GM13976 (cell line): ENCODE data around the gene HTR7.

Experiments
- DNase-seq: peaks from one replicate; pipeline ENCODE4 v3.0.0; 2012; ENCODE audit warnings: low spot score
- CTCF ChIP-seq: IDR thresholded peaks from 2 replicates; pipeline ENCODE4 v1.5.1; 2012; ENCODE audit warnings: borderline replicate concordance, mild to moderate bottlenecking; ENCODE audit not compliant: insufficient read depth; ENCODE audit errors: extremely low read depth, missing control alignments, control extremely low read depth
- in situ Hi-C: fragments of 300-500 bp; cut with MboI; formaldehyde crosslinking; loops from one replicate; pipeline ENCODE4 v1.12.0; 2022; ENCODE audit warnings: low sequenced_read_pairs, mixed read lengths, inconsistent platforms; ENCODE audit not compliant: unreplicated experiment

The HTR7 gene

DNA sequence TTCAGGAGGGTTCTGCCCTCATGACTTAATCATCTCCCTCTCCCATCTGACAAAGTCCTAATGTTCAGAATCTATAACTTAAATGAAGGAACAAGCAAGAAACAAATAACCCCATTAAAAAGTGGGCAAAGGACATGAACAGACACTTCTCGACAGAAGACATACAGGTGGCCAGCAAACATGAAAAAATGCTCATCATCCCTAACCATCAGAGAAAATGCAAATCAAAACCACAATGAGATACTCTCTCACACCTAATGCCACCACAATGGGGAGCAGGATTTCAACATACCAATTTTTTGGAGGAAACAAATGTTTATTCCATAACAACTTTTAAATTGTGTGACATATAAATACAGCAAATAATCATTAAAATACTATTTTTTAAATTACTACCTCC lies 3.0 kb upstream of the HTR7 start:
- no peak for DNase-seq
- no peak for TF ChIP-seq CTCF
- in situ Hi-C loops: loop anchor here (10.0 to 25.0 kb wide), 2 partner anchors 96 to 1073 kb away; no protein-coding TSS in a partner anchor

GRCh38 chr10:90859321-90859751 lies 1.5 kb upstream of the HTR7 start:
- DNase-seq: no peak
- in situ Hi-C loops: loop anchor here (25.0 kb wide), 1 partner anchor 1072 kb away; no protein-coding TSS in a partner anchor
- TF ChIP-seq CTCF: no peak

- in situ Hi-C loops: loop anchor here (25.0 kb wide), 1 partner anchor 1071 kb away; no protein-coding TSS in a partner anchor
- no peak for DNase-seq
- TF ChIP-seq CTCF: no peak
Measured at GRCh38 chr10:90858461-90858968, 676 bp upstream of the HTR7 start.

DNA sequence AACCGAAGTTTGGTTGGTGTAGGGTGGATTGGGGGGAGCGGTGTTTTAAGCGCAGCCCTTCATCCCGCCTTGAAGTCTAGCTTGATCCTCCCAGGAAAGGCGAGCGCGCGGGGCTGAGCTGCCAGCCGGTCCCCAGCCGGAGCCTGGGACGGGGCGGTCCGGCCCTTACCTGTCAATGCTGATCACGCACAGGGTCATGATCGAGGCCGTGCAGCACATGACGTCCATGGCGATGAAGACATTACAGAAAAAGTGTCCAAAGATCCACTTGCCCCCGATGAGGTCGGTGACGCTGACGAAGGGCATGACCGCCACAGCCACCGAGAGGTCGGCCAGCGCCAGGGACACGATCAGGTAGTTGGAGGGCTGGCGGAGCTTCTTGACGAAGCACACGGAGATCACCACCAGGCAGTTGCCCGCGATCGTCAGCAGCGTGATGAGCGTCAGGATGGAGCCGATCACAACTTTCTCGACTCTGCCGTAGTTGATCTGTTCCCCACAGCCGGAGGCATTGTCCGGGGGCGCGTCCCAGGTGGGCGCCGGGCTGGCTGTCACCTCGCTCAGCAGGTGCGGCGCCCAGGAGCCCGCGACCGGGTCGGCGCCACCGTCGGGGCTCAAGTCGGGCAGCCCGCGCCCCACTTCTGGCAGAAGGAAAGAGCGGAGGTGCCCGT lies 740 bp downstream of the HTR7 start:
- in situ Hi-C loops: loop anchor here (25.0 kb wide), 1 partner anchor 1070 kb away; no protein-coding TSS in a partner anchor
- DNase-seq: no peak
- TF ChIP-seq CTCF: no peak

GRCh38 chr10:90856261-90856660 lies 1.6 kb downstream of the HTR7 start:
- in situ Hi-C loops: loop anchor here (25.0 kb wide), 1 partner anchor 1069 kb away; no protein-coding TSS in a partner anchor
- no peak for TF ChIP-seq CTCF
- DNase-seq: no peak

- TF ChIP-seq CTCF: no peak
- in situ Hi-C loops: loop anchor here (25.0 kb wide), 1 partner anchor 1068 kb away; no protein-coding TSS in a partner anchor
- DNase-seq: no peak
Measured at GRCh38 chr10:90855126-90855525, 2.7 kb downstream of the HTR7 start.
